KMS-11 (cell line): ENCODE data around the gene DSCAM.

Experiments used
- H2AFZ ChIP-seq: fragments of 200-600 bp; sonication (generic); 2 replicates; pipeline ENCODE4 v1.6.1; 2016; ENCODE audit warnings: antibody characterized with exemption, mixed run types, low read depth
- H3K27ac ChIP-seq: fragments of 200-600 bp; sonication (generic); 2 replicates; pipeline ENCODE4 v1.6.1; 2016; ENCODE audit warnings: mild to moderate bottlenecking, mixed run types
- H3K27me3 ChIP-seq: fragments of 200-600 bp; sonication (generic); 2 replicates; pipeline ENCODE4 v1.6.1; 2017; ENCODE audit warnings: mild to moderate bottlenecking, low read depth, mixed run types, moderate library complexity; ENCODE audit not compliant: insufficient read depth
- H3K36me3 ChIP-seq: fragments of 200-600 bp; sonication (generic); 2 replicates; pipeline ENCODE4 v1.6.1; 2017; ENCODE audit warnings: mild to moderate bottlenecking, mixed run types; ENCODE audit not compliant: insufficient read depth
- H3K4me1 ChIP-seq: fragments of 200-600 bp; sonication (generic); 2 replicates; pipeline ENCODE4 v1.6.1; 2016; ENCODE audit warnings: mild to moderate bottlenecking, low read depth, mixed run types; ENCODE audit not compliant: poor library complexity, severe bottlenecking
- H3K4me2 ChIP-seq: fragments of 200-600 bp; sonication (generic); 2 replicates; pipeline ENCODE4 v1.7.0; 2016; ENCODE audit warnings: mild to moderate bottlenecking, mixed run types
- H3K4me3 ChIP-seq: fragments of 200-600 bp; sonication (generic); IDR thresholded peaks from 2 replicates; pipeline ENCODE4 v1.6.1; 2017; ENCODE audit warnings: low read depth, low read length, mixed read lengths; ENCODE audit not compliant: insufficient read depth
- H3K79me2 ChIP-seq: fragments of 200-600 bp; sonication (generic); 2 replicates; pipeline ENCODE4 v1.6.1; 2016; ENCODE audit warnings: low read depth, mixed run types; ENCODE audit not compliant: insufficient read depth
- H3K9ac ChIP-seq: fragments of 200-600 bp; sonication (generic); 2 replicates; pipeline ENCODE4 v1.6.1; 2016; ENCODE audit warnings: mild to moderate bottlenecking, mixed run types
- H4K20me1 ChIP-seq: fragments of 200-600 bp; sonication (generic); 2 replicates; pipeline ENCODE4 v1.6.1; 2016; ENCODE audit warnings: mild to moderate bottlenecking, mixed run types; ENCODE audit not compliant: insufficient read depth
- TF ChIP-seq, protein P1 (sequence below): fragments of 200-600 bp; sonication (generic); conservative IDR thresholded peaks from 2 replicates; pipeline ENCODE4 v1.6.1; 2017; ENCODE audit warnings: low read depth, mild to moderate bottlenecking, antibody characterized with exemption, low read length, moderate library complexity, mixed read lengths

The DSCAM gene

DNA sequence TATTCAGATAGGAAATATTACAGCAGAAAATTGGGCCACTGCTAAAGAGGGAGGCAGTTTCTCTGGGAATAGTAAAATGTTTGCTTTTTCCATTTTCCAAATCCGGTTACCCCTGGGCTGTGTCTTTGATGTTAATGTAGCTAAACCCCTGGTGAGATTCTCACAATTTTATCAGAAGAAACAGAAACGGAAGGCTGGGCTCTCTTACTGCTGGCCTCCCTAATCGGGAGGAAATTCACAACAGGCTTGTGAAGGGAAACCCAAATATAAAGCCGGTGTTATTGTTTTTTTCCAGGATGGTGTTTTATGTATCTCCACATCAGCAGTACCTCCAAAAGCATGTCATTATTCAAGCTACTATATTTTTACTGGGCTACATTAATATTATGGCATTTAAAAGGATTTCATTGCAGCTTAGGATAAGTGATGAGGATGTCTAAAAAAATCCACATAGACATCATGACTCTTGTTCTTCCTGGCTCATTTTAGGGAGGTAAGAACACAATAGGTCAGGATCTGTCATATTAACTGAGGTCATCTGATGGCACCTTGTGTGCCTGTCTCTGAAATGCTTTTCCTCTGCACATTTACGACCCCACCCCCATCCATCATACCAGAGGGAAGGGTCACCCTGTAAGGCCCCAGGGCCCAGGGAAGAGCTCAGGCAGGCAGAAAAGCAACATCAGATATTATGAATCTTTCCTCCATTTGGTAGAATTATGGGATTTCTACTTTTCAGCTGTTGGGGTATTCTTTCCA lies 158.7 kb downstream of the DSCAM start:
- Histone ChIP-seq H3K36me3 (no peaks in the 10 kb centered on the region), H3K27ac (no peak overlapping the region), H3K27me3 (no peaks in the 10 kb centered on the region), H2AFZ (no peak overlapping the region), H3K79me2 (no peaks in the 10 kb centered on the region), H3K9ac (no peak overlapping the region), H3K4me2 (no peak overlapping the region), H3K4me3 (no peak overlapping the region), H4K20me1 (no peaks in the 10 kb centered on the region), H3K4me1 (no peaks in the 10 kb centered on the region)
- TF ChIP-seq, protein P1, sequence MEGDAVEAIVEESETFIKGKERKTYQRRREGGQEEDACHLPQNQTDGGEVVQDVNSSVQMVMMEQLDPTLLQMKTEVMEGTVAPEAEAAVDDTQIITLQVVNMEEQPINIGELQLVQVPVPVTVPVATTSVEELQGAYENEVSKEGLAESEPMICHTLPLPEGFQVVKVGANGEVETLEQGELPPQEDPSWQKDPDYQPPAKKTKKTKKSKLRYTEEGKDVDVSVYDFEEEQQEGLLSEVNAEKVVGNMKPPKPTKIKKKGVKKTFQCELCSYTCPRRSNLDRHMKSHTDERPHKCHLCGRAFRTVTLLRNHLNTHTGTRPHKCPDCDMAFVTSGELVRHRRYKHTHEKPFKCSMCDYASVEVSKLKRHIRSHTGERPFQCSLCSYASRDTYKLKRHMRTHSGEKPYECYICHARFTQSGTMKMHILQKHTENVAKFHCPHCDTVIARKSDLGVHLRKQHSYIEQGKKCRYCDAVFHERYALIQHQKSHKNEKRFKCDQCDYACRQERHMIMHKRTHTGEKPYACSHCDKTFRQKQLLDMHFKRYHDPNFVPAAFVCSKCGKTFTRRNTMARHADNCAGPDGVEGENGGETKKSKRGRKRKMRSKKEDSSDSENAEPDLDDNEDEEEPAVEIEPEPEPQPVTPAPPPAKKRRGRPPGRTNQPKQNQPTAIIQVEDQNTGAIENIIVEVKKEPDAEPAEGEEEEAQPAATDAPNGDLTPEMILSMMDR: no peak

DNA sequence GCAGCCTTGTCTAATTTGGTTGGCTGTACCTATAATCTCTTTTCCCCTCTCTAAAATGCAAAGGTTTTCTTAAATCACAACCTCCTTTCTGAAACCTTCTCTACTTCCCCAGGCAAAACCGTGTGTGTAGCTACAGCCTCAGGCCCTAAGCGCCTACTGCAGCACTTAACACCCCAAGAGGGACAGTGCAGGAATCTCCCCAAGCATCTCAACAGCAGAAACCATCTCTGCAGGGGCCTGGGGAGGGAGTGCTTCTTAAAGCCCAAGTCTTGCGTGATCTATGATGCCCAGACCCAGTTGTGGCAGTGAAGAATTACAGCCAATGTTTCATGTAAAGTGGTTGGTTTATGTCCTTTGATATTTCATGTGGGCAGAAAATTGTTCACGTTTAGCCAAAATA lies 159.3 kb downstream of the DSCAM start:
- Histone ChIP-seq H3K36me3 (no peaks in the 10 kb centered on the region), H3K27ac (no peak overlapping the region), H4K20me1 (no peaks in the 10 kb centered on the region), H3K4me1 (no peaks in the 10 kb centered on the region), H3K4me2 (no peak overlapping the region), H3K79me2 (no peaks in the 10 kb centered on the region), H3K4me3 (no peak overlapping the region), H3K27me3 (no peaks in the 10 kb centered on the region), H3K9ac (no peak overlapping the region), H2AFZ (no peak overlapping the region)
- TF ChIP-seq, protein P1: no peak

DNA sequence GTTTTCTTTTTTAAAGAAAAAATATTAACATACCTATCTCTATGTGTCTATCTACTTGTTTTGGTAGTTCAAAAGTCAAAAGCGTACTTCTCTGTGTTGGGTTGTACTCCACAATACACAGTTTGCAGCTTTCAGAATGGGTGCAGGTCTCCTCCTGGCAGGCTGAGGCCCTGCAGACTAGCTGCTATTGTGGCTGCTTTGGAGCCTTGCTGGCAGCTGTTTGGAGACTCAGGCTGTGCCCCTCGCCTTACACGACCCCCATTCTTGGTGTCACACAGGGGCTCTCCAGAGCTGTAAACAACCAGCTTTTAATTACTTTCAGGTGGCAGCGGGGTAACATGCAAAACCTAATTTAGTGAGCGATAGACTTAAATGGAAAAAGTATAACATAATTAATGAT lies 160.4 kb downstream of the DSCAM start:
- H3K36me3 ChIP-seq: no peaks in the 10 kb centered on the region
- H3K27ac ChIP-seq: no peak overlapping the region
- H4K20me1 ChIP-seq: no peaks in the 10 kb centered on the region
- no peak overlapping the region for H3K4me2 ChIP-seq
- H3K4me3 ChIP-seq: no peak overlapping the region
- H3K27me3 ChIP-seq: no peaks in the 10 kb centered on the region
- TF ChIP-seq, protein P1: no peak
- no peak overlapping the region for H2AFZ ChIP-seq
- no peaks in the 10 kb centered on the region for H3K79me2 ChIP-seq
- no peaks in the 10 kb centered on the region for H3K4me1 ChIP-seq
- no peak overlapping the region for H3K9ac ChIP-seq

DNA sequence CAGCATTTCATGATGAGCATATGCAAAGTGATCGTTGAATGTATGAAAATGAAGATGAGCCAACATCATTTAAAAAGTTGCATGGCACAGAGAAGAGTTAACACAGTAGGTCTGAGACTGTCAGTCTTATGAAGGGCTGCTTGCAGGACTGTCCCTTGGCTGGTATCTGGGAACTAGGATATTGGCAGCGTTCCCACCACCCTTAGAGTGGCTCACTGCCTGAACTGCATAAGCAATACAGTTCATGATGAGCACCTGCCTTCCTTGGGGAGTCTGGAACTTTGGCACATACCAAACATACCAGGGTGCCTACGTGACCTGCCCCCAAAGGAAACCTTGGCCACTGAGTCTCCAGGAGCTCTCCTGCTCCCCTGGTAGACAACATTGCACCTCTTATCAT lies 161.8 kb downstream of the DSCAM start:
- Histone ChIP-seq H3K36me3 (no peaks in the 10 kb centered on the region), H3K4me1 (no peaks in the 10 kb centered on the region), H3K9ac (no peak overlapping the region), H3K4me2 (no peak overlapping the region), H2AFZ (no peak overlapping the region), H3K79me2 (no peaks in the 10 kb centered on the region), H4K20me1 (no peaks in the 10 kb centered on the region), H3K27me3 (no peaks in the 10 kb centered on the region), H3K4me3 (no peak overlapping the region), H3K27ac (no peak overlapping the region)
- TF ChIP-seq, protein P1: no peak
